GM19467 (cell line): ENCODE results near the gene COL15A1.
A peak's percentile ranks its signal among the peaks of the same experiment; 100 is the strongest.

ENCODE experiments used
- ATAC-seq: cut with Tn5 transposase; IDR thresholded peaks from one replicate; pipeline ENCODE4 v1.9.1; 2021; ENCODE audit warnings: mild to moderate bottlenecking, moderate library complexity; ENCODE audit not compliant: unreplicated experiment

The COL15A1 gene

DNA sequence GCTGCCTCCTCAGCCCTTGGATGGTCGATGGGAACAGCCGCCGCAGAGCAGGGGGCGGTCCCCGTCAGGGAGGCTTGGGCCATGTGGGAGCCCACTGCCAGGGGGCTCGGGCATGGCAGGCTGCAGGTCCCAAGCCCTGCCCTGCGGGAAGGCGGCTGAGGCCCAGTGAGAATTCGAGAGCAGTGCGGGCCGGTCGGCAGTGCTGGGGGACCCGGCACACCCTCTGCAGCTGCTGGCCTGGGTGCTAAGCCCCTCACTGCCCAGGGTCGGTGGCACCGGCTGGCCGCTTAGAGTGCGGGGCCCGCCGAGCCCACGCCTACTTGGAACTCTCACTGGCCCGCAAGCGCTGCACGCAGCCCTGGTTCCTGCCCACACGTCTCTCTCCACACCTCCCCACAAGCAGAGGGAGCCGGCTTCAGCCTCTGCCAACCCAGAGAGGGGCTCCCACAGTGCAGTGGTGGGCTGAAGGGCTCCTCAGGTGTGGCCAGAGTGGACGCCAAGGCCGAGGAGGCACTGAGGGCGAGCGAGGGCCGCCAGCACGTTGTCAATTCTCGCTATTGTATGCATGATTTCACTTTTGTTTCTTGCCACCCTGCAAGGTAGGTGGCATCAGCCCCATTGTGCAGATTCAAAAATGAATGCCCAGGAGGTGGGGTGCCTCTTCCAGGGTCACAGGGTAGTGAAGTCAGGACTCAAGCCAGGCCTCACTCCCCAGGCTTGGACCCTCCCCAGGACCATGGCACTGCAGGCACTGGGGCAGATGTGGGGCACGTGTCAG, 48.6 kb downstream of the COL15A1 start:
- no peak for ATAC-seq

GRCh38 chr9:98992885-98993569, 49.3 kb downstream of the COL15A1 start:
- ATAC-seq, result peak; percentile 26

DNA sequence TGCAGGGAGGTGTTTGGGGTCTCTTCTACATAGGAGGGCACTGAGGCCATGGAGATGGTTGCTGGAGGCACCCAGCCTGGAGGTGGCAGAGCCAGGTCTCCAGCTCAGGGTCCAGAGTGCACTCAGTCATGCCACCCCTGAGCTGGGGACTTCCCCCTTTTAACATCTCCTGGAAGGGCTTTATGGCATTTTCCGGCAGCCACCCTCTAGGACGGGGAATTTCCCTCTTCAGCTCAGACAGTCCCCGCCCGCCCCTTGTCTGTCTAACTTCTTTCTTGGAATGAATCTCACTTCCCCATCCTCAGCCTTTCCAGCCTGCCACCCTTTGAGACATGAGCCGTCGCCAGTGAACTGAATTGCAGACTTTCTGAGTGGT, 49.9 kb downstream of the COL15A1 start:
- ATAC-seq, result peak; percentile 62

DNA sequence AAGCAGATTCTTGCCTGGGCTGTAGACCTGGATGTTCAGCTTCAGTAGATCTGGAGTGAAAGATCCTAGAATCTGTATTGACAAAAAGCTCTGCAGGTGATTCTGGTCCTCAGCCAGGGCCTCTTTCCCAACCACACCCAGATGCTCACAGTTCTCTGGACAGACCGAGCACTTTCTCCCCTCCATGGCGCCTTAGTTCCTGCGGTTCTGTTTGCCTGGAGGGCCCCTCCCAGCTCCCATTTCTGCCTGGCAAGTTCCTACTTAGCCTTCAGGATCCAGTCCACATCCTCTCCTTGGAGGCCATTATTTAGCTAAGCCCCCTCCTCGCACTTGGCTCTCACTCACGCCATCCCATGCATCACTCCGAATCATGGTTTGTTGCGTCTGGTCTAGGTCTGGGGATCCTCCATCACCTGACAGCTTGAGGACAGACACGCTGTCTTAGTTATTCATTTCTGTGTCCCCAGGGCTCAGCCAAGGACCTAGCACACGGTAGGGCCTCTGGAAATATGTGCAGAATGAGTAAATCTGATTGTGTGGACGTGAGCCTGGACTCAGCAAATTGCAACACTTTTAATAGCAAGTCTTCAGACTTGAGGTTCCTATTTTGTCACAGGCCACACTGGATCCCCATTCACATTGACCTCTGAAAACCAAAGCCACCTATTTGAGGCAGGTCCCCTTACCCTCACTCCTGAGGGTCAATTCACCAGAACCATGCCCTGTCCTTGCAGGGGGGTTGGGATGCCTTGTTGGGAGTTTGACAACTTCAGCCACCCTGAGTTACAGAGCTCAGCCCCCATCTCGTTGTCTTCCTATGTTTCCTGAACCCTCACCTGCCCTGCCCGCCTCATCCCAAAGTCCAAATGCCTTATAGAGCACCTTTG, 50.7 kb downstream of the COL15A1 start:
- no peak for ATAC-seq

- no peak for ATAC-seq
These were observed 51.5 kb downstream of the COL15A1 start for GRCh38 chr9:98995059-98995671.

DNA sequence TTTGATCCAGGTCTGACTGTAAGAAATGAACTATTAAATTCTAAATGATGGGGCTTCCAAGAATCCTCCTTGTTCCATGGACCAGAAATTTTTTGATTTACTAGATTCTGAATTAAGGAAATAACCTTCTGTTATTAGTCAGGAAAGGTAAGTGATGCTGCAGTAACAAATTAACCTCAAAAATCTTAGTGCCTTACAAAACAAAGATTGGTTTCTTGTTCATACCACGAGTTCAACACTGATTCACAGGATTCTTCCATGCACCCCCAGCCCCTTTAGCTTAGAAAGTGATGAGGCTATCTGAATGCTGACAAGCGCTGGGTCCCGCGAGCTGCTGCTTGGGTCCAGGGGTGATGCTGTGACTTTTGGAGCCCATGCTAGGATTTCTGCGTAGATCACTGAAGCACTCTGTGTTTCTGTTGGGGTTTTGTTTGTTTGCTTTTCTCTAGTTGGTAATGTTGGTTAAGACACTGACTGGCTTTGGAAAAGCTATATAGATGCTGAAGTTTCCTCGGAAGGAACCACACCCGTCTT, 52.3 kb downstream of the COL15A1 start:
- ATAC-seq, result no peak

- no peak for ATAC-seq
These were observed 53.9 kb downstream of the COL15A1 start for GRCh38 chr9:98997604-98998003.

DNA sequence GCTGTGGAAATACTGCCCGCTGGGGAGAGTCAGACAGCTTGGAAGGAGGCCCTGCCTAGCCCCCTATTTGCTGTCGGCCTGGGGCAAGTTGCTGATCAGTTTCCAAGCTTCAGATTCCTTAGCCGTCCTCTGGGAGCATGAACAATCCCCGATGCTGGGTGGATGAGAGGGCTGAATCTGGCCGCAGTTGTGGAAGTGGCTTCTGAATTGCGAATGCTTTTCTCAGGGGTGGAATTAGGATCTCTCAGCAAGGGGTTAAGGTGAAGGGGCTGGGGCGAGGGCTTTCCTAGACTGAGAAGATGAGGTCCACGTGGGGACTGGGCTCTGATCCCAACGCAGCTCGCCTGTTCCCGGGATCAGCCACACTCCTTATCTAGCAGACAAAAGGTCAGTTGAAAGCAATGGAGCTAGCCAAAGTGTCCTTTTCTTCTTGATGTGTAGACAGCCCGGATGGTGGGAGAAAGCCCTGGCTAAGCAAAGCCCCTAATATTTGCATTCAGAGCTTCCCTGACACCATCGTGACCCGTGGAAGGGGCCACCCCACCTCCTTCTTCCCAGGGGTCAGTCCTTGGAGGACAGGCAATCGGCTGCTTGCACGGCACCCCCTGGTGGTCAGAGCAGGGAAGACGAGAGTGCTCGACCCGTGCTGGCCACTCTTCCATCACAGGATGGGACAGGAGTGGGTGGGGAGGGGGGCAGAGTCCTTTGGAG, 54.9 kb downstream of the COL15A1 start:
- no peak for ATAC-seq

GRCh38 chr9:98999152-98999525, 55.4 kb downstream of the COL15A1 start:
- no peak for ATAC-seq

DNA sequence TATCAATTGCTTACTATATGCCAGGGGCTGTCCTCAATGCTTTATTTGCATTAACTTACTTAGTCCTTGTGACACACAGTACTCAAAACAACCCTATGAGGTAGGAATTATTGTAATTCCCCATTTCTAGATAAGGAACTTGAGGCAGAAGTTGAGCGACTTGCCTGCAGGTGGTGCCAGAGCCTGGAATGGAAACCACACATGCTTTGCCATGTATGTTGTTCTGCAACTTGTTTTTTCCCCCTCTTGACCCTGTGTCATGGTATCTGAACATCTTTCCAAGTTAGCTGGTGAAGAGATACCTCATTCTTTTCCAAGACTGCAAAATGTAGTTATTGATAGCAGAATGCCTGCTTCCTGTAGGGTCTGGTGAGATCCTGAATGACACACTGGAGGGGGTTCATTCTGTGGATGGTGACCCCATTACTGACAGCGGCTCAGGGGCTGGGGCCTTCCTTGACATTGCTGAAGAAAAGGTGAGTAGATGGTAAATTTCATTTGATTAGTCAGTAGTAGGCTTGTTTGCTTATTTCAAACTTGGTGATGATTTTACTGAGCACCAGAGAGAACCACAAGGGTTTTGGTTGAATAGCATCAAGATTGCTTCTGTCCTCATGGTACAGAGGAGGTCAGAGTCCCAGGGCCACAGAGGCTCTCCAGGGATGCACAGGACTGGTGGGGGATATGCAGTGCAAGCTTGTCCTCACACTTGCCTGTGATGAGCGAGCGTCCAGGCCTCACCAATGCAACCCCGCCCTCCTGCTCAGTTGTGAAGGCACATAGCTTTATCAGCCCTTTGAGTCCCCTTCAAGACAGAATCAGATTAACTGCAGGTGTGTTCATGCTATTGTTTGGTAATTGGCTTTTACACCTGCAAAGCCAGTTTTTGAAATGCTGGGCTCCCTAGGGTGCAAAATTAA, 57.0 kb downstream of the COL15A1 start:
- ATAC-seq, result peak; percentile 61

- ATAC-seq, result no peak
These were observed 58.2 kb downstream of the COL15A1 start for GRCh38 chr9:99001892-99002291.

DNA sequence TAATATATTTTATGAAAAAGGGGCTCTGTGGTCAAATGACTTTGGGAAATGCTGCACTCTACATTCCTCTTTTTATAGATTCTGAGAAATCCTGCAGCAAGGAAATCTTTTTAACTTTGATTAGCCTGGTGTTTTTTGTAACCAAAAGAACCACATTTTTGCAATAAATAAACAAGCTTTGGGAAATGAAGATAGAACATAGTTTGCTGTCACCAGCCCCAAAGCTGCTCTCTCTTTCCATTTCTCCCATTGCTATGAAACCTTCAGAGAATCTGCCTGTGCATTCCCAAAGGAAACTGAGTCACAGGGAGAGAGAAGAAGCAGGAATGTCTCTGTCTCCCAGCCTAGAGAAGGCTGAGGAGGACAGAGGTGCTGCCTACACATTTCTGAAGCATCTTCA, 59.0 kb downstream of the COL15A1 start:
- no peak for ATAC-seq

- no peak for ATAC-seq
These were observed 59.6 kb downstream of the COL15A1 start for GRCh38 chr9:99003308-99003707.

- ATAC-seq, result no peak
These were observed 60.4 kb downstream of the COL15A1 start for GRCh38 chr9:99004115-99004514.

DNA sequence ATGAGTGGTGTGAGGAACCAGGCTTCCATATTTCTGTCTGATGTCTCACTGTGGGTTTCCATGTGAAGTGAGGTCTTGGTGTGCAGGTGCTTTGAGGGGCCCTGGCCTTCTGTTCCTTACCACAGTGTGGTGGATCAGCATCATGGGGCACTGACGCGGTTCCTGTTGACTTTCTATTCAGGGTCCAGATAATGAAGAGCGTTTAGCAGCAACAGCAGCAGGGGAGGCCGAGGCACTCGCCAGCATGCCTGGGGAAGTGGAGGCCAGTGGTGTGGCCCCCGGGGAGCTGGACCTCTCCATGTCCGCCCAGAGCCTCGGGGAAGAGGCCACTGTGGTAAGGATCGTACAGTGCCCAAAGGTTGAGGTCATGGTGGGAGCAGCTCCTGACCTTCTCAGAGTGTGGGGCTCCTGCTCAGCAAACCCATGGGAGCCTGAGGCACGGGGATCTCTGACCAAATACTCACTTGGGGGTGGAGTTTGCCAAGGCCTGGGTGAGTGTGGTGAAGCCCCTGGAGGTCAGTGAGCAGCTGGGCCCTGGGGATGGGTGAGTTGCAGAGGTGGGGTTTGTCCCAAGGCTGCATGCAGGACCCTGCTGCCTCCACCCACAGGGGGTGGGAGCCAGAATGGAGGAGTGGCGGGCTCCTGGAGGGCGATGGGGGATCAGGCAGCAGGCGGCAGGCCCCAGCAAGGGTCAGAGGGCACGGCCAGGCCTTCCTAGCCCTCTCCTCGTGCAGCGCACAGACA, 61.2 kb downstream of the COL15A1 start:
- ATAC-seq, result no peak

DNA sequence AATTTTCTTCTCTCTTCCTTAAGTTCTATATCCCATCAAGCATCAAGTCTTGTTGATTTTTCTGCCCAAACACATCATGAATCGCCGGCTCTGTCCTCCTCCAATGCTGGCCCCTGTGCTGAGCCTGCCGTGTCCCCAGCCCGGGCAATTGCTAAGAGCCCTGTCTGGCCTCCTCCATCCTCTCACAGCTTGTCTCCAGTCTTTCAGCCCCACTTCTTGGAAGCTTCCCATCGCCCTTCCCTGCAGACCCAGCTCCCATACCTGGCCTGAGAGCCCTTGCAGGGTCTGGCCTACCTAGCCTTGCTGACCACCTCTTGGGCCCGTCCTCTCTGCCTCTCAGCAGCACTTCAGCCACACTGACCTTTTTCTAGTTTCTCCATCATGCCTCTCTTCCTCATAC, 61.9 kb downstream of the COL15A1 start:
- no peak for ATAC-seq

- ATAC-seq, result no peak
These were observed 62.8 kb downstream of the COL15A1 start for GRCh38 chr9:99006511-99006910.

DNA sequence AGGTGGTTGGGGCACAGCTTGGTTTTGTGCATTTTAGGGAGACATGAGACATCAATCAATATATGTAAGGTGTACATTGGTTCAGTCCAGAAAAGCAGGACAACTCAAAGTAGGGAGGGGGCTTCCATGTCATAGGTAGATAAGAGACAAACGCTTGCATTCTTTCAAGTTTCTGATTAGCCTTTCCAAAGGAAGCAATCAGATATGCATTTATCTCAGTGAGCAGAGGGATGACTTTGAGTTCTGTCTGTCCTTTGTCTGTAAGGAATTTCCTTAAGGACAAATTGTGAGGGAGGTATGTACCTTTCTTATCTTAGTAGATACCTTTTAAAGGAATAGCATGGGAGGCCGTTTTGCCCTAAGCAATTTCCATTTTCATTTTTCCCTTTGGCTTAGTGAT, 63.3 kb downstream of the COL15A1 start:
- ATAC-seq, result no peak

- no peak for ATAC-seq
These were observed 64.5 kb downstream of the COL15A1 start for GRCh38 chr9:99008203-99008602.
